Activated CD8-positive, alpha-beta T cell treated with anti-CD3 and anti-CD28 coated beads for 36 hours (primary cell): ENCODE measurements around the gene ABCG1. TPM values are rescaled to one million over a fixed set of nuclear protein-coding genes. Genes with fewer than 3 reads are reported as not detected.
A peak's percentile ranks its signal among the peaks of the same experiment; 100 is the strongest.

Source experiments
- ATAC-seq: fragments of 200-7000 bp; cut with Tn5 transposase; one replicate; pipeline ENCODE4 v1.10.0; 2021; ENCODE audit warnings: mild to moderate bottlenecking, moderate library complexity
- CTCF ChIA-PET: fragments of 350-600 bp; sonication (Branson Sonifier 250); formaldehyde crosslinking; loops from one replicate; lab custom pipeline; 2021; ENCODE audit warnings: antibody characterized with exemption; lab: Charles Lee
- POLR2A ChIA-PET: fragments of 350-600 bp; sonication (Branson Sonifier 250); formaldehyde crosslinking; loops from one replicate; lab custom pipeline; 2021; ENCODE audit warnings: antibody characterized with exemption; lab: Charles Lee
- DNase-seq: peaks from one replicate; pipeline ENCODE4 v3.0.0-alpha.2; 2020
- H3K27ac Mint-ChIP-seq: one replicate; pipeline ENCODE4 v1.8.0; 2021; ENCODE audit warnings: mild to moderate bottlenecking, mixed read lengths
- H3K27me3 Mint-ChIP-seq: one replicate; pipeline ENCODE4 v1.8.0; 2021; ENCODE audit warnings: mixed read lengths
- H3K36me3 Mint-ChIP-seq: one replicate; pipeline ENCODE4 v1.8.0; 2021; ENCODE audit warnings: low read depth, mixed read lengths
- H3K4me1 Mint-ChIP-seq: one replicate; pipeline ENCODE4 v1.8.0; 2021; ENCODE audit warnings: low read depth, mixed read lengths
- H3K4me3 Mint-ChIP-seq: one replicate; pipeline ENCODE4 v1.8.0; 2021; ENCODE audit warnings: mild to moderate bottlenecking, moderate library complexity, mixed read lengths
- H3K9me3 Mint-ChIP-seq: one replicate; pipeline ENCODE4 v1.8.0; 2021; ENCODE audit warnings: mixed read lengths
- CTCF ChIP-seq: fragments of 200-600 bp; IDR thresholded peaks from one replicate; pipeline ENCODE4 v1.8.0; 2022; ENCODE audit warnings: antibody characterized with exemption, mild to moderate bottlenecking
- intact Hi-C: fragments of 100-400 bp; cut with micrococcal nuclease; formaldehyde crosslinking; loops from one replicate; pipeline ENCODE4 v1.10.0; 2022
- total RNA-seq, 2 experiments: library from RNA; stranded (reverse); gene quantifications; one replicate each; pipeline ENCODE4 v1.2.3, GENCODE V29; 2021

ABCG1 gene
- total RNA-seq, 2 experiments from 2014 or later = 12.1 to 12.7 TPM

GRCh38 chr21:42228709-42229220, 9.8 kb downstream of the ABCG1 start:
- TF ChIP-seq CTCF = no peak
- Mint-ChIP-seq H3K4me3 (no peak overlapping the region), H3K27ac (peak overlapping the region; percentile 92), H3K27me3 (no peaks in the 10 kb centered on the region), H3K9me3 (peaks cover 11% of the 10 kb centered on the region), H3K36me3 (peaks cover 39% of the 10 kb centered on the region), H3K4me1 (peaks cover 77% of the 10 kb centered on the region)
- ChIA-PET POLR2A (interaction anchor here (0.9 to 3.0 kb wide), 5 partner anchors 9 to 36 kb away, joined by 3 to 27 read pairs (median 8); partner anchors contain the start of gene ABCG1), CTCF (interaction anchor here (0.8 to 2.8 kb wide), 7 partner anchors 8 to 83 kb away, joined by 3 to 15 read pairs (median 4); no protein-coding TSS in a partner anchor)
- DNase-seq = no peak
- intact Hi-C loops = no loop called here
- ATAC-seq = no peak

- DNase-seq = no peak
- ATAC-seq = no peak
- Mint-ChIP-seq H3K27me3 (no peaks in the 10 kb centered on the region), H3K36me3 (peaks cover 39% of the 10 kb centered on the region), H3K4me3 (no peak overlapping the region), H3K9me3 (peaks cover 11% of the 10 kb centered on the region), H3K4me1 (peaks cover 84% of the 10 kb centered on the region), H3K27ac (peak overlapping the region; percentile 20)
- POLR2A ChIA-PET = interaction anchor here (1.0 to 3.0 kb wide), 3 partner anchors 9 to 37 kb away, joined by 7 to 27 read pairs (median 8); partner anchors contain the start of gene ABCG1
- intact Hi-C loops = loop anchor here (10.0 kb wide), 1 partner anchor 225 kb away; no protein-coding TSS in a partner anchor
- no peak for TF ChIP-seq CTCF
- CTCF ChIA-PET = interaction anchor here (0.9 to 2.8 kb wide), 9 partner anchors 8 to 84 kb away, joined by 3 to 15 read pairs (median 7); no protein-coding TSS in a partner anchor
Measured at GRCh38 chr21:42229676-42230075, 10.7 kb downstream of the ABCG1 start.

- POLR2A ChIA-PET = interaction anchor here (1.0 to 3.0 kb wide), 4 partner anchors 9 to 77 kb away, joined by 3 to 27 read pairs (median 8); partner anchors contain the start of gene ABCG1
Measured at GRCh38 chr21:42230178-42230577, 11.2 kb downstream of the ABCG1 start.

GRCh38 chr21:42230636-42231035, 11.7 kb downstream of the ABCG1 start:
- ATAC-seq = no peak
- DNase-seq = no peak
- ChIA-PET POLR2A (interaction anchor here (1.0 to 9.6 kb wide), 6 partner anchors 8 to 78 kb away, joined by 3 to 110 read pairs (median 8); partner anchors contain the start of gene ABCG1), CTCF (interaction anchor here (1.7 to 2.8 kb wide), 4 partner anchors 7 to 85 kb away, joined by 7 to 15 read pairs (median 12); no protein-coding TSS in a partner anchor)
- intact Hi-C loops = loop anchor here (10.0 kb wide), 1 partner anchor 226 kb away; no protein-coding TSS in a partner anchor
- peak overlapping the region; percentile 61 for H3K27ac Mint-ChIP-seq
- no peaks in the 10 kb centered on the region for H3K27me3 Mint-ChIP-seq
- no peak for TF ChIP-seq CTCF
- H3K4me3 Mint-ChIP-seq = no peak overlapping the region
- peaks cover 91% of the 10 kb centered on the region for H3K4me1 Mint-ChIP-seq
- H3K9me3 Mint-ChIP-seq = peaks cover 11% of the 10 kb centered on the region
- H3K36me3 Mint-ChIP-seq = peaks cover 37% of the 10 kb centered on the region

More at GRCh38 chr21:42230178-42230577, 11.2 kb downstream of the ABCG1 start:
- intact Hi-C loops = loop anchor here (10.0 kb wide), 1 partner anchor 225 kb away; no protein-coding TSS in a partner anchor
- Mint-ChIP-seq H3K36me3 (peaks cover 39% of the 10 kb centered on the region), H3K4me1 (peaks cover 87% of the 10 kb centered on the region), H3K9me3 (peaks cover 11% of the 10 kb centered on the region), H3K27ac (peak overlapping the region; percentile 20), H3K27me3 (no peaks in the 10 kb centered on the region), H3K4me3 (no peak overlapping the region)
- CTCF ChIA-PET = interaction anchor here (1.3 to 2.8 kb wide), 6 partner anchors 8 to 85 kb away, joined by 3 to 15 read pairs (median 8); no protein-coding TSS in a partner anchor
- ATAC-seq (no peak), DNase-seq (no peak)
- TF ChIP-seq CTCF = no peak
